COLO668 (cell line): Measurements from ENCODE around the gene HS3ST1.
A peak's percentile ranks its signal among the peaks of the same experiment; 100 is the strongest.

Experiments used
- DNase-seq: peaks from one replicate; lab custom pipeline; 2025; ENCODE audit not compliant: unreplicated experiment; lab: John Stamatoyannopoulos, UW

The HS3ST1 gene

GRCh38 chr4:11435557-11435956 is 6.9 kb upstream of the HS3ST1 start:
- no peak for DNase-seq

- no peak for DNase-seq
These were observed 2.4 kb upstream of the HS3ST1 start for GRCh38 chr4:11431111-11431510.

GRCh38 chr4:11430536-11430935 is 1.8 kb upstream of the HS3ST1 start:
- no peak for DNase-seq

- DNase-seq = peak; percentile 20
These were observed 978 bp upstream of the HS3ST1 start for GRCh38 chr4:11429699-11430045.

- peak; percentile 95 for DNase-seq
These were observed 405 bp upstream of the HS3ST1 start for GRCh38 chr4:11428899-11429698.

GRCh38 chr4:11427121-11427996 is 1.3 kb downstream of the HS3ST1 start:
- peak; percentile 49 for DNase-seq

- no peak for DNase-seq
These were observed 2.0 kb downstream of the HS3ST1 start for GRCh38 chr4:11426731-11427120.

GRCh38 chr4:11426003-11426402 is 2.7 kb downstream of the HS3ST1 start:
- no peak for DNase-seq

- DNase-seq = no peak
These were observed 3.8 kb downstream of the HS3ST1 start for GRCh38 chr4:11424856-11425255.

- peak; percentile 23 for DNase-seq
These were observed 4.7 kb downstream of the HS3ST1 start for GRCh38 chr4:11424000-11424399.

- DNase-seq = no peak
These were observed 5.2 kb downstream of the HS3ST1 start for GRCh38 chr4:11423465-11423864.

- no peak for DNase-seq
These were observed 7.6 kb downstream of the HS3ST1 start for GRCh38 chr4:11421116-11421515.

GRCh38 chr4:11420327-11420726 is 8.4 kb downstream of the HS3ST1 start:
- DNase-seq = no peak

- no peak for DNase-seq
These were observed 10.1 kb downstream of the HS3ST1 start for GRCh38 chr4:11418610-11419009.

- DNase-seq = no peak
These were observed 12.0 kb downstream of the HS3ST1 start for GRCh38 chr4:11416767-11417113.

GRCh38 chr4:11416071-11416766 is 12.5 kb downstream of the HS3ST1 start:
- DNase-seq = no peak

GRCh38 chr4:11415409-11416070 is 13.2 kb downstream of the HS3ST1 start:
- DNase-seq = no peak

GRCh38 chr4:11412211-11412610 is 16.5 kb downstream of the HS3ST1 start:
- no peak for DNase-seq

GRCh38 chr4:11409632-11410031 is 19.1 kb downstream of the HS3ST1 start:
- no peak for DNase-seq

- no peak for DNase-seq
These were observed 20.3 kb downstream of the HS3ST1 start for GRCh38 chr4:11408233-11408967.

- DNase-seq = no peak
These were observed 21.1 kb downstream of the HS3ST1 start for GRCh38 chr4:11407551-11407950.
